ENCODE results near the gene NUTM2E.
A peak's percentile ranks its signal among the peaks of the same experiment; 100 is the strongest.
"Not testable (repeated sequence)": the region's sequence is repeated elsewhere in the genome, so short reads cannot be mapped to it uniquely, and the experiment has no call there.

The NUTM2E gene

GRCh38 chr10:79826496-79827215 lies at the start of gene NUTM2E:
TSS of gene NUTM2E (plus strand) at chr10:79826739. CDS start at chr10:79841741, 15,002 bp downstream.
- peak; percentile 62 for DNase-seq

GRCh38 chr10:79777997-79778396 lies 48.5 kb upstream of the NUTM2E start:
- not testable (repeated sequence) for DNase-seq

GRCh38 chr10:79779310-79779938 lies 47.1 kb upstream of the NUTM2E start:
- DNase-seq = peak; percentile 46

GRCh38 chr10:79779992-79780391 lies 46.5 kb upstream of the NUTM2E start:
- not testable (repeated sequence) for DNase-seq

- DNase-seq = not testable (repeated sequence)
Measured at GRCh38 chr10:79781584-79781983, 45.0 kb upstream of the NUTM2E start.

GRCh38 chr10:79787455-79787952 lies 39.0 kb upstream of the NUTM2E start:
- DNase-seq = not testable (repeated sequence)

GRCh38 chr10:79789351-79789750 lies 37.2 kb upstream of the NUTM2E start:
- DNase-seq = not testable (repeated sequence)

GRCh38 chr10:79791906-79792517 lies 34.5 kb upstream of the NUTM2E start:
- not testable (repeated sequence) for DNase-seq

GRCh38 chr10:79799337-79799736 lies 27.2 kb upstream of the NUTM2E start:
- DNase-seq = not testable (repeated sequence)

- not testable (repeated sequence) for DNase-seq
Measured at GRCh38 chr10:79805857-79806256, 20.7 kb upstream of the NUTM2E start.

GRCh38 chr10:79811895-79812294 lies 14.6 kb upstream of the NUTM2E start:
- not testable (repeated sequence) for DNase-seq

- DNase-seq = not testable (repeated sequence)
Measured at GRCh38 chr10:79816290-79816689, 10.2 kb upstream of the NUTM2E start.

GRCh38 chr10:79823387-79823786 lies 3.2 kb upstream of the NUTM2E start:
- not testable (repeated sequence) for DNase-seq

- peak; percentile 14 for DNase-seq
Measured at GRCh38 chr10:79825587-79826011, 940 bp upstream of the NUTM2E start.

GRCh38 chr10:79826131-79826495 lies 426 bp upstream of the NUTM2E start:
- peak; percentile 21 for DNase-seq

- DNase-seq = not testable (repeated sequence)
Measured at GRCh38 chr10:79833833-79834232, 7.3 kb downstream of the NUTM2E start.

- not testable (repeated sequence) for DNase-seq
Measured at GRCh38 chr10:79835891-79836290, 9.4 kb downstream of the NUTM2E start.

- DNase-seq = not testable (repeated sequence)
Measured at GRCh38 chr10:79836891-79837290, 10.4 kb downstream of the NUTM2E start.

- not testable (repeated sequence) for DNase-seq
Measured at GRCh38 chr10:79838441-79838840, 11.9 kb downstream of the NUTM2E start.

- DNase-seq = not testable (repeated sequence)
Measured at GRCh38 chr10:79853191-79853854, 26.8 kb downstream of the NUTM2E start.

- not testable (repeated sequence) for DNase-seq
Measured at GRCh38 chr10:79862269-79862668, 35.7 kb downstream of the NUTM2E start.

GRCh38 chr10:79862803-79863202 lies 36.3 kb downstream of the NUTM2E start:
- not testable (repeated sequence) for DNase-seq
